GM12878 (cell line): Measurements from ENCODE around the gene IBA57.

Source experiments
- CHD4 ChIP-seq: fragments of 200-600 bp; sonication (generic); IDR thresholded peaks from 2 replicates; pipeline ENCODE4 v1.6.1; 2016; ENCODE audit warnings: mild to moderate bottlenecking
- GABPA ChIP-seq: IDR thresholded peaks from 2 replicates; pipeline ENCODE4 v1.6.1; 2014; ENCODE audit warnings: antibody characterized with exemption, low read depth, mild to moderate bottlenecking, inconsistent platforms
- MXI1 ChIP-seq: fragments of 150-350 bp; IDR thresholded peaks from 2 replicates; pipeline ENCODE4 v1.6.1; 2011; ENCODE audit warnings: low read depth, mild to moderate bottlenecking, inconsistent platforms, low read length, improper control_type of control experiment
- NBN ChIP-seq: fragments of 450-650 bp; IDR thresholded peaks from 2 replicates; pipeline ENCODE4 v1.6.1; 2016
- POLR2A ChIP-seq: IDR thresholded peaks from 2 replicates; pipeline ENCODE4 v1.6.1; 2011; ENCODE audit warnings: low read depth, mild to moderate bottlenecking, low read length
- POLR2AphosphoS5 ChIP-seq: IDR thresholded peaks from 2 replicates; pipeline ENCODE4 v1.6.1; 2011; ENCODE audit warnings: mild to moderate bottlenecking, low read length, inconsistent platforms
- TF ChIP-seq, protein P1 (sequence below): IDR thresholded peaks from 2 replicates; pipeline ENCODE4 v1.6.1; 2011; ENCODE audit warnings: low read depth, low read length, improper control_type of control experiment, borderline replicate concordance
- TF ChIP-seq, protein P2 (sequence below): fragments of 450-650 bp; IDR thresholded peaks from 2 replicates; pipeline ENCODE4 v1.6.1; 2014; ENCODE audit warnings: mild to moderate bottlenecking
- TF ChIP-seq, protein P3 (sequence below), 3 experiments: IDR thresholded peaks in 2 of 3; conservative IDR thresholded peaks in 1 of 3; 2 replicates each; pipeline ENCODE4 v1.5.1; 2011; ENCODE audit warnings: low read depth in 3 of 3, low read length in 3 of 3, mild to moderate bottlenecking in 3 of 3, control low read depth in 2 of 3, moderate library complexity in 2 of 3, inconsistent platforms in 1 of 3, mixed read lengths in 1 of 3; ENCODE audit not compliant: control insufficient read depth in 2 of 3, insufficient read depth in 1 of 3; ENCODE audit errors: extremely low read depth in 1 of 3
- TF ChIP-seq, protein P4 (sequence below): IDR thresholded peaks from 2 replicates; pipeline ENCODE4 v1.6.1; 2012; ENCODE audit warnings: mild to moderate bottlenecking, low read depth, low read length

DNA sequence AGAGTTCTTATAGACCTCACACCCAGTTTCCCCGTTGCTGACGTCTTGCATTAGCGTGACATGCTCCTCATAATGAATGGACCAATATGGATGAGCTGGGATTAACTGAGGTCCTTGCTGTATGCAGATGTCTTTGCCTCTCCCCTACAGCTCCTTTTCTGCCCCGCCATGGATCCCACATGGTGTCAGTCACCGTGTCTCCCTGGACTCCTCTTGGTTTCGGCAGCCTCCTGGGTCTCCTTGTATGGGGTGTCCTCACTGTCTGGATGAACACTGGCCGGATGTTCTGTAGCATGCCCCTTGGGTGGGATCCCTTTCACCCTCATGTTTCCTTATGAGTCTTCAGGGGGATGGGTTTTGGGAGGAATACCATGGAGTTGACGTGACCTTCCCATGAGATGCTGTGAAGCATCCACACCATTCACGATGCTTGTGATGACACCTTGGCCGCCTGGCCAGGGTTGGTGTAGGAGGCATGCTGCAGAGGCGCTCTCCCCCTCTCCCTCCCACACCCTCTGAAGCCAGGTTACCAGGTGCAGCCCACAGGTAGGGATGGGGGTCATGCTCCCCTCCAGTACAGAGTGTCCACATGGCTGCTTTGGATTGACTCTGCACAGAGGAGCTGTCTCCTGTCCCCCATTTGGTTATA is 11.5 kb upstream of the IBA57 start:
- TF ChIP-seq, protein P1, sequence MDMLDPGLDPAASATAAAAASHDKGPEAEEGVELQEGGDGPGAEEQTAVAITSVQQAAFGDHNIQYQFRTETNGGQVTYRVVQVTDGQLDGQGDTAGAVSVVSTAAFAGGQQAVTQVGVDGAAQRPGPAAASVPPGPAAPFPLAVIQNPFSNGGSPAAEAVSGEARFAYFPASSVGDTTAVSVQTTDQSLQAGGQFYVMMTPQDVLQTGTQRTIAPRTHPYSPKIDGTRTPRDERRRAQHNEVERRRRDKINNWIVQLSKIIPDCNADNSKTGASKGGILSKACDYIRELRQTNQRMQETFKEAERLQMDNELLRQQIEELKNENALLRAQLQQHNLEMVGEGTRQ, result no peak
- TF ChIP-seq, protein P2, sequence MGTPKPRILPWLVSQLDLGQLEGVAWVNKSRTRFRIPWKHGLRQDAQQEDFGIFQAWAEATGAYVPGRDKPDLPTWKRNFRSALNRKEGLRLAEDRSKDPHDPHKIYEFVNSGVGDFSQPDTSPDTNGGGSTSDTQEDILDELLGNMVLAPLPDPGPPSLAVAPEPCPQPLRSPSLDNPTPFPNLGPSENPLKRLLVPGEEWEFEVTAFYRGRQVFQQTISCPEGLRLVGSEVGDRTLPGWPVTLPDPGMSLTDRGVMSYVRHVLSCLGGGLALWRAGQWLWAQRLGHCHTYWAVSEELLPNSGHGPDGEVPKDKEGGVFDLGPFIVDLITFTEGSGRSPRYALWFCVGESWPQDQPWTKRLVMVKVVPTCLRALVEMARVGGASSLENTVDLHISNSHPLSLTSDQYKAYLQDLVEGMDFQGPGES, result no peak
- TF ChIP-seq POLR2A (no peak), NBN (no peak), MXI1 (no peak), POLR2AphosphoS5 (no peak), GABPA (no peak), CHD4 (no peak)
- TF ChIP-seq, protein P3, sequence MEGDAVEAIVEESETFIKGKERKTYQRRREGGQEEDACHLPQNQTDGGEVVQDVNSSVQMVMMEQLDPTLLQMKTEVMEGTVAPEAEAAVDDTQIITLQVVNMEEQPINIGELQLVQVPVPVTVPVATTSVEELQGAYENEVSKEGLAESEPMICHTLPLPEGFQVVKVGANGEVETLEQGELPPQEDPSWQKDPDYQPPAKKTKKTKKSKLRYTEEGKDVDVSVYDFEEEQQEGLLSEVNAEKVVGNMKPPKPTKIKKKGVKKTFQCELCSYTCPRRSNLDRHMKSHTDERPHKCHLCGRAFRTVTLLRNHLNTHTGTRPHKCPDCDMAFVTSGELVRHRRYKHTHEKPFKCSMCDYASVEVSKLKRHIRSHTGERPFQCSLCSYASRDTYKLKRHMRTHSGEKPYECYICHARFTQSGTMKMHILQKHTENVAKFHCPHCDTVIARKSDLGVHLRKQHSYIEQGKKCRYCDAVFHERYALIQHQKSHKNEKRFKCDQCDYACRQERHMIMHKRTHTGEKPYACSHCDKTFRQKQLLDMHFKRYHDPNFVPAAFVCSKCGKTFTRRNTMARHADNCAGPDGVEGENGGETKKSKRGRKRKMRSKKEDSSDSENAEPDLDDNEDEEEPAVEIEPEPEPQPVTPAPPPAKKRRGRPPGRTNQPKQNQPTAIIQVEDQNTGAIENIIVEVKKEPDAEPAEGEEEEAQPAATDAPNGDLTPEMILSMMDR (IDR thresholded peaks at IDR 0.05 in 2 of 3, conservative IDR thresholded peaks at IDR 0.05 in 1 of 3; ENCODE audit: control insufficient read depth in 2 of 3, extremely low read depth in 1 of 3, insufficient read depth in 1 of 3, low read depth in 3 of 3, low read length in 3 of 3), result no peak
- TF ChIP-seq, protein P4, sequence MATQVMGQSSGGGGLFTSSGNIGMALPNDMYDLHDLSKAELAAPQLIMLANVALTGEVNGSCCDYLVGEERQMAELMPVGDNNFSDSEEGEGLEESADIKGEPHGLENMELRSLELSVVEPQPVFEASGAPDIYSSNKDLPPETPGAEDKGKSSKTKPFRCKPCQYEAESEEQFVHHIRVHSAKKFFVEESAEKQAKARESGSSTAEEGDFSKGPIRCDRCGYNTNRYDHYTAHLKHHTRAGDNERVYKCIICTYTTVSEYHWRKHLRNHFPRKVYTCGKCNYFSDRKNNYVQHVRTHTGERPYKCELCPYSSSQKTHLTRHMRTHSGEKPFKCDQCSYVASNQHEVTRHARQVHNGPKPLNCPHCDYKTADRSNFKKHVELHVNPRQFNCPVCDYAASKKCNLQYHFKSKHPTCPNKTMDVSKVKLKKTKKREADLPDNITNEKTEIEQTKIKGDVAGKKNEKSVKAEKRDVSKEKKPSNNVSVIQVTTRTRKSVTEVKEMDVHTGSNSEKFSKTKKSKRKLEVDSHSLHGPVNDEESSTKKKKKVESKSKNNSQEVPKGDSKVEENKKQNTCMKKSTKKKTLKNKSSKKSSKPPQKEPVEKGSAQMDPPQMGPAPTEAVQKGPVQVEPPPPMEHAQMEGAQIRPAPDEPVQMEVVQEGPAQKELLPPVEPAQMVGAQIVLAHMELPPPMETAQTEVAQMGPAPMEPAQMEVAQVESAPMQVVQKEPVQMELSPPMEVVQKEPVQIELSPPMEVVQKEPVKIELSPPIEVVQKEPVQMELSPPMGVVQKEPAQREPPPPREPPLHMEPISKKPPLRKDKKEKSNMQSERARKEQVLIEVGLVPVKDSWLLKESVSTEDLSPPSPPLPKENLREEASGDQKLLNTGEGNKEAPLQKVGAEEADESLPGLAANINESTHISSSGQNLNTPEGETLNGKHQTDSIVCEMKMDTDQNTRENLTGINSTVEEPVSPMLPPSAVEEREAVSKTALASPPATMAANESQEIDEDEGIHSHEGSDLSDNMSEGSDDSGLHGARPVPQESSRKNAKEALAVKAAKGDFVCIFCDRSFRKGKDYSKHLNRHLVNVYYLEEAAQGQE, result no peak
